ENCODE measurements around the gene ABHD16B.
"Not testable (repeated sequence)": the region's sequence is repeated elsewhere in the genome, so short reads cannot be mapped to it uniquely, and the experiment has no call there.

The ABHD16B gene

GRCh38 chr20:63847237-63848002, 13.9 kb upstream of the ABHD16B start:
- no peak overlapping the region for H3K27ac ChIP-seq (ENCODE audit: low read length)
- peaks cover 32% of the 10 kb centered on the region for H3K4me1 ChIP-seq (ENCODE audit: low read length)
- H3K79me2 ChIP-seq (ENCODE audit: low read length): no peaks in the 10 kb centered on the region
- H3K9ac ChIP-seq (ENCODE audit: low read length): no peak overlapping the region
- H2AFZ ChIP-seq (ENCODE audit: low read depth, low read length): no peak overlapping the region
- peaks cover 23% of the 10 kb centered on the region for H3K27me3 ChIP-seq (ENCODE audit: low read depth, low read length)
- no peak overlapping the region for H3K4me3 ChIP-seq (ENCODE audit: low read length)
- no peak overlapping the region for H3K4me2 ChIP-seq (ENCODE audit: low read length)
- TF ChIP-seq EZH2phosphoT487 (IDR thresholded peaks at IDR 0.05; ENCODE audit: low read depth): no peak
- TF ChIP-seq CTCF (IDR thresholded peaks at IDR 0.05; ENCODE audit: low read depth, low read length): no peak
- H3K9me3 ChIP-seq (ENCODE audit: insufficient read depth, low read length): no peaks in the 10 kb centered on the region
- no peaks in the 10 kb centered on the region for H3K36me3 ChIP-seq (replicated peaks; ENCODE audit: low read depth, low read length)
- no peaks in the 10 kb centered on the region for H4K20me1 ChIP-seq (ENCODE audit: insufficient read depth, low read length)

- peaks cover 23% of the 10 kb centered on the region for H3K27me3 ChIP-seq (ENCODE audit: low read depth, low read length)
- H3K79me2 ChIP-seq (ENCODE audit: low read length): no peaks in the 10 kb centered on the region
- H3K4me1 ChIP-seq (ENCODE audit: low read length): peaks cover 26% of the 10 kb centered on the region
- no peaks in the 10 kb centered on the region for H3K36me3 ChIP-seq (replicated peaks; ENCODE audit: low read depth, low read length)
- no peaks in the 10 kb centered on the region for H4K20me1 ChIP-seq (ENCODE audit: insufficient read depth, low read length)
- H3K9me3 ChIP-seq (ENCODE audit: insufficient read depth, low read length): no peaks in the 10 kb centered on the region
- TF ChIP-seq CTCF (IDR thresholded peaks at IDR 0.05; ENCODE audit: low read depth, low read length): no peak
- TF ChIP-seq EZH2phosphoT487 (IDR thresholded peaks at IDR 0.05; ENCODE audit: low read depth): no peak
- H3K4me3 ChIP-seq (ENCODE audit: low read length): no peak overlapping the region
- no peak overlapping the region for H3K9ac ChIP-seq (ENCODE audit: low read length)
- no peak overlapping the region for H3K4me2 ChIP-seq (ENCODE audit: low read length)
- no peak overlapping the region for H2AFZ ChIP-seq (ENCODE audit: low read depth, low read length)
- H3K27ac ChIP-seq (ENCODE audit: low read length): no peak overlapping the region
Observed at GRCh38 chr20:63848003-63848911, 13.0 kb upstream of the ABHD16B start.

GRCh38 chr20:63850689-63851547, 10.4 kb upstream of the ABHD16B start:
- no peaks in the 10 kb centered on the region for H3K9me3 ChIP-seq (ENCODE audit: insufficient read depth, low read length)
- H3K4me2 ChIP-seq (ENCODE audit: low read length): peak overlapping the region; percentile 64
- H3K9ac ChIP-seq (ENCODE audit: low read length): no peak overlapping the region
- no peaks in the 10 kb centered on the region for H4K20me1 ChIP-seq (ENCODE audit: insufficient read depth, low read length)
- no peaks in the 10 kb centered on the region for H3K36me3 ChIP-seq (replicated peaks; ENCODE audit: low read depth, low read length)
- H3K27ac ChIP-seq (ENCODE audit: low read length): no peak overlapping the region
- TF ChIP-seq CTCF (IDR thresholded peaks at IDR 0.05; ENCODE audit: low read depth, low read length): no peak
- no peak for TF ChIP-seq EZH2phosphoT487 (IDR thresholded peaks at IDR 0.05; ENCODE audit: low read depth)
- peak overlapping the region; percentile 45; the same call in 1 of the 2 replicates for H3K4me3 ChIP-seq (ENCODE audit: low read length)
- no peaks in the 10 kb centered on the region for H3K79me2 ChIP-seq (ENCODE audit: low read length)
- peaks cover 11% of the 10 kb centered on the region for H3K27me3 ChIP-seq (ENCODE audit: low read depth, low read length)
- no peak overlapping the region; the same call in 1 of the 2 replicates for H2AFZ ChIP-seq (ENCODE audit: low read depth, low read length)
- H3K4me1 ChIP-seq (ENCODE audit: low read length): peaks cover 34% of the 10 kb centered on the region

- not testable (repeated sequence) for H3K27ac ChIP-seq (ENCODE audit: low read length); H3K9ac ChIP-seq (ENCODE audit: low read length); H2AFZ ChIP-seq (ENCODE audit: low read depth, low read length); H3K4me3 ChIP-seq (ENCODE audit: low read length); H3K27me3 ChIP-seq (ENCODE audit: low read depth, low read length); H3K79me2 ChIP-seq (ENCODE audit: low read length); H4K20me1 ChIP-seq (ENCODE audit: insufficient read depth, low read length); H3K36me3 ChIP-seq (replicated peaks; ENCODE audit: low read depth, low read length); H3K9me3 ChIP-seq (ENCODE audit: insufficient read depth, low read length); H3K4me2 ChIP-seq (ENCODE audit: low read length)
- peaks cover 33% of the 10 kb centered on the region for H3K4me1 ChIP-seq (ENCODE audit: low read length)
Observed at GRCh38 chr20:63851548-63851943, 9.8 kb upstream of the ABHD16B start.

GRCh38 chr20:63853733-63854068, 7.6 kb upstream of the ABHD16B start:
- not testable (repeated sequence) for H3K9me3 ChIP-seq (ENCODE audit: insufficient read depth, low read length); H4K20me1 ChIP-seq (ENCODE audit: insufficient read depth, low read length); H3K36me3 ChIP-seq (replicated peaks; ENCODE audit: low read depth, low read length); H3K79me2 ChIP-seq (ENCODE audit: low read length)
- Histone ChIP-seq H3K27ac (ENCODE audit: low read length) (peak overlapping the region; percentile 21; the same call in 1 of the 2 replicates), H3K4me1 (ENCODE audit: low read length) (peaks cover 32% of the 10 kb centered on the region), H3K4me3 (ENCODE audit: low read length) (peak overlapping the region; percentile 11; the same call in 1 of the 2 replicates), H3K4me2 (ENCODE audit: low read length) (peak overlapping the region; percentile 50), H3K27me3 (ENCODE audit: low read depth, low read length) (peaks cover 12% of the 10 kb centered on the region), H2AFZ (ENCODE audit: low read depth, low read length) (peak overlapping the region; percentile 23; the same call in 1 of the 2 replicates), H3K9ac (ENCODE audit: low read length) (peak overlapping the region; percentile 45; the same call in 1 of the 2 replicates)
